Psoas muscle (tissue), 8 donors: ENCODE results near the gene ZDHHC7. TPM values are rescaled to one million over a fixed set of nuclear protein-coding genes. Genes with fewer than 3 reads are reported as not detected.

Source experiments
- ATAC-seq, 4 donors: fragments of 200-7000 bp; cut with Tn5 transposase; one replicate each; pipeline ENCODE4 v1.9.1; 2020; ENCODE audit warnings: moderate library complexity in 3 of 4, mild to moderate bottlenecking in 2 of 4
- DNase-seq, 2 donors: peaks; one replicate each; pipeline ENCODE4 v3.0.0-alpha.2; 2020
- H3K27ac ChIP-seq: fragments of 200-600 bp; one replicate; pipeline ENCODE4 v1.8.0; 2022
- H3K27me3 ChIP-seq, 3 donors: fragments of 200-600 bp in 1 of 3; one replicate each; pipeline versions ENCODE4 v1.6.1 to v1.8.0; 2013 to 2022; ENCODE audit warnings: low read length in 2 of 3, mild to moderate bottlenecking in 2 of 3, moderate library complexity in 1 of 3; ENCODE audit not compliant: insufficient read depth in 3 of 3
- H3K36me3 ChIP-seq, 2 donors: fragments of 200-600 bp in 1 of 2; one replicate each; pipeline versions ENCODE4 v1.6.1 to v1.8.0; 2013 to 2022; ENCODE audit warnings: low read depth in 1 of 2, mild to moderate bottlenecking in 1 of 2, moderate library complexity in 1 of 2; ENCODE audit not compliant: insufficient read depth in 1 of 2
- H3K4me1 ChIP-seq: fragments of 200-600 bp; one replicate; pipeline ENCODE4 v1.8.0; 2022
- H3K4me3 ChIP-seq: fragments of 200-600 bp; one replicate; pipeline ENCODE4 v1.8.0; 2022; ENCODE audit warnings: mild to moderate bottlenecking
- H3K9me3 ChIP-seq: fragments of 200-600 bp; one replicate; pipeline ENCODE4 v1.8.0; 2022
- WGBS, 3 donors: extraction: QIAGEN DNeasy Blood & Tissue Kit; methylation state at CpG; one replicate each; pipeline versions ENCODE4 v1.1.6 to v1.1.7; 2013; 5-methylcytosine and 5-hydroxymethylcytosine counted together
- intact Hi-C, 2 donors: fragments of 100-400 bp; cut with DNase I; formaldehyde crosslinking; loops; one replicate each; pipeline versions ENCODE4 v1.11.0 to v1.14.2; 2022
- polyA plus RNA-seq, 3 donors: library from polyadenylated mRNA; stranded (reverse); fragments of 200-250 nt; gene quantifications; one replicate each; pipeline ENCODE4 v1.2.3, GENCODE V29; 2013
- total RNA-seq, 4 donors: library from RNA; stranded (reverse); fragmentation: NEBNext Ultra II Directional in 2 of 4; extraction: Animal tissue kit (Norgen Biotek cat#: 25700) in 2 of 4; gene quantifications; one replicate each; pipeline versions ENCODE4 v1.2.1 to v1.2.4, GENCODE V29; 2021 to 2023
- TF ChIP-seq, protein P1 (sequence below): fragments of 200-600 bp; IDR thresholded peaks from one replicate; pipeline ENCODE4 v1.8.0; 2022; ENCODE audit warnings: antibody characterized with exemption
- donor health status: healthy with polysubstance abuse.
- donor health status: DM: no; HTN: no; CAD: no; lungs with moderate emphysema.
- donor health status: Bipolar disorder and iron deficiency.
- donor health status: healthy.
- donor health status: DM: yes; HTN: yes; CAD: no.
- donor health status: DM: no; HTN: no; CAD: no.
- donor health status: DM: no; HTN: no; CAD: no.
- donor health status: DM: yes; HTN: yes; CAD: no.

ZDHHC7 gene
- total and polyA plus RNA-seq, 7 donors, result 19.7 to 96.0 (median 38.0) TPM

DNA sequence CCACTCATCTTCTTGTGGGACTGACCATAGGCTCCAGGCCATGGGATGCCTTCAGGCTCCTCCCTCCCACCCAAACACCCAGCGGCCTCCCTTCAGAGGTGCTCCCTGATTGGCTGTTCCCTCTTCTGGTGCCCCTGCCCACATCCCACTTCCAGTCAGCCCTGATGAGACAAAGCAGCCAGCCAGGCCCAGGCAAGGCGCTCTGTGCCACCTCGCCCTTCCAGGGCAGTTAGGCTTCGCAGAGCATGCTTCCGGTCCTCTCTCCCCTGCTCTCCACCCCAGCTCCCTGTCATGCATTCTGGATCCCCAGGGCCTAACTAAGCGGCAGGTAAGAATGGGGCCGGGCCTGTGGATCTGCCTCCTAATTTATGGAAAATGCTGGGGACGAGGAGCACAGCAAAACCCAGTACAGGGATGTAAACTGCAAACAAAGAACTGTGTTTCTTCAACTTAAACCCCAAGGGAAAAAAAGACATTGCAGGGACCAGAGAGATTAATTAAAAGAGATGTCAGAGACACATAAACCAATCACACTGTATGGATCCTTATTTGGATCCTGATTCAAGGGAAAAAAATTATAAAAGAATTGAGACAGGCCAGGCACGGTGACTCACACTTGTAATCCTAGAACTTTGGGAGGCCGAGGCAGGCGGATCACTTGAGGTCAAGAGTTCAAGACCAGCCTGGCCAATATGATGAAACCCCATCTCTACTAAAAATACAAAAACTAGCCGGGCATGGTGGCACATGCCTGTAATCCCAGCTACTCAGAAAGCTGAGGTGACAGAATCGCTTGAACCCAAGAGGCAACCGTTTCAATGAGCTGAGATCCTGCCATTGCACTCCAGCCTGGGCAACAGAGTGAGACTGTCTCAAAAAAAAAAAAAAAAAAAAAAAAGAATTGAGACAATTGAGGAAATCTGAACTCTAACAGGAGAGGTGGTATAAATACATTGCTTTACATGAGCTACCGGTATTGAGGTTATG lies 26.0 kb downstream of the ZDHHC7 start:
- peaks cover 50% of the 10 kb centered on the region for H3K4me1 ChIP-seq
- 56 to 72% (median 64%) methylated on average over 15 of the region's 15 CpGs for WGBS, 3 donors

DNA sequence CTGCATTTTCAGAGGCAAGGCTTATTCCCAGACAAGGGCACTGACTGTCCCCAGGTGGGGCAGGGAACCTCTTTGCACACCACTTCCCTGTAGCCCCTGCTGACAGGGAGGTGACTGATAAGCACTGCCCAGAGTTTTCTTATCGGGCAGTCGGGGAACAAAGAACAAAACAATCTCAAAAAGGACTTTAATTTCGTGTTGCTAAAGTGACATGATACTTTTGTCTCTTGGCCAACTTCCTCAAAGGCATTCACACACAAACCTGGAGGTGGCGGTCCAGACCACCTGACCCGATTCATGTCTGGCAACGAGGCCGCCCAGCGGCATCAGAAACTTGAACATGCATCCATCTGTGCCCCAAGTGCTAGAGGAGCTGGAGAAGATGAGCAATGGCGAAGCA lies 28.9 kb downstream of the ZDHHC7 start:
- TF ChIP-seq, protein P1, sequence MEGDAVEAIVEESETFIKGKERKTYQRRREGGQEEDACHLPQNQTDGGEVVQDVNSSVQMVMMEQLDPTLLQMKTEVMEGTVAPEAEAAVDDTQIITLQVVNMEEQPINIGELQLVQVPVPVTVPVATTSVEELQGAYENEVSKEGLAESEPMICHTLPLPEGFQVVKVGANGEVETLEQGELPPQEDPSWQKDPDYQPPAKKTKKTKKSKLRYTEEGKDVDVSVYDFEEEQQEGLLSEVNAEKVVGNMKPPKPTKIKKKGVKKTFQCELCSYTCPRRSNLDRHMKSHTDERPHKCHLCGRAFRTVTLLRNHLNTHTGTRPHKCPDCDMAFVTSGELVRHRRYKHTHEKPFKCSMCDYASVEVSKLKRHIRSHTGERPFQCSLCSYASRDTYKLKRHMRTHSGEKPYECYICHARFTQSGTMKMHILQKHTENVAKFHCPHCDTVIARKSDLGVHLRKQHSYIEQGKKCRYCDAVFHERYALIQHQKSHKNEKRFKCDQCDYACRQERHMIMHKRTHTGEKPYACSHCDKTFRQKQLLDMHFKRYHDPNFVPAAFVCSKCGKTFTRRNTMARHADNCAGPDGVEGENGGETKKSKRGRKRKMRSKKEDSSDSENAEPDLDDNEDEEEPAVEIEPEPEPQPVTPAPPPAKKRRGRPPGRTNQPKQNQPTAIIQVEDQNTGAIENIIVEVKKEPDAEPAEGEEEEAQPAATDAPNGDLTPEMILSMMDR, result peak; percentile 42
- Histone ChIP-seq H3K27ac (peak overlapping the region; percentile 86), H3K9me3 (no peaks in the 10 kb centered on the region), H3K27me3 (no peaks in the 10 kb centered on the region), H3K36me3 (peaks cover 0 to 57% of the 10 kb centered on the region in 2 donors), H3K4me3 (no peak overlapping the region), H3K4me1 (peaks cover 50% of the 10 kb centered on the region)
- DNase-seq, result peak; percentile 48 to 80
- peak; percentile 46 to 64 (median 55) for ATAC-seq
- WGBS, 3 donors, result 20 to 55% (median 34%) methylated on average over 9 of the region's 9 CpGs
- intact Hi-C loops, result loop anchor here (2.0 to 10.0 kb wide), 2 partner anchors 100 to 102 kb away; no protein-coding TSS in a partner anchor

More for the DNA sequence above, 26.0 kb downstream of the ZDHHC7 start:
- Histone ChIP-seq H3K9me3 (no peaks in the 10 kb centered on the region), H3K36me3 (peaks cover 0 to 62% of the 10 kb centered on the region in 2 donors), H3K27ac (peak overlapping the region; percentile 86), H3K4me3 (no peak overlapping the region), H3K27me3 (no peaks in the 10 kb centered on the region)
- intact Hi-C loops, result loop anchor here in 1 of 2 donors (10.0 kb wide), 1 partner anchor 99 kb away; no protein-coding TSS in a partner anchor
- TF ChIP-seq, protein P1, result no peak
- DNase-seq, result peak; percentile 46 to 81
- ATAC-seq, result peak; percentile 68 to 82 (median 79)

DNA sequence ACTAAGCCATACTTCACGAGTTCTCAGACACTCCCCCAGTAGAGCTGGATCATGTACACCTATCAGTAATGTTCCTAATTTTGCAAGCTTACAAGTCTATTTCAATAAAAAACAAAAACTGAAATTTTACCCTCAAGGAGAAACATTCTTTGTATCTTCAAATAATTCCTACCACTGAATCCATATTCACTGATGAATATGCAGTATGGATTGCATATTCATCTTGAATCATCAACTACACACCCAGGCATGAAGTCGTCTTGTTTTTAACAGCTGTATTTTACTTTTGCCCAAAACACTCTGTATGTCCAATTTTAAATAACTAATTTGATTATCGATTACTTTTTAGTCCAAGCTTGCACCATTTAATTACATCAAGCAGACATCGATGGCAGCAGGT lies 31.8 kb downstream of the ZDHHC7 start:
- H3K9me3 ChIP-seq, result no peaks in the 10 kb centered on the region
- peaks cover 26% of the 10 kb centered on the region for H3K4me1 ChIP-seq
- DNase-seq (no peak), ATAC-seq (no peak)
- TF ChIP-seq, protein P1, result no peak
- intact Hi-C loops, result no loop called here
- H3K36me3 ChIP-seq, result peaks cover 0 to 71% of the 10 kb centered on the region in 2 donors
- no peak overlapping the region for H3K27ac ChIP-seq
- 84 to 90% (median 86%) methylated on average over 4 of the region's 4 CpGs for WGBS, 3 donors
- H3K27me3 ChIP-seq, result no peaks in the 10 kb centered on the region
- no peak overlapping the region for H3K4me3 ChIP-seq

DNA sequence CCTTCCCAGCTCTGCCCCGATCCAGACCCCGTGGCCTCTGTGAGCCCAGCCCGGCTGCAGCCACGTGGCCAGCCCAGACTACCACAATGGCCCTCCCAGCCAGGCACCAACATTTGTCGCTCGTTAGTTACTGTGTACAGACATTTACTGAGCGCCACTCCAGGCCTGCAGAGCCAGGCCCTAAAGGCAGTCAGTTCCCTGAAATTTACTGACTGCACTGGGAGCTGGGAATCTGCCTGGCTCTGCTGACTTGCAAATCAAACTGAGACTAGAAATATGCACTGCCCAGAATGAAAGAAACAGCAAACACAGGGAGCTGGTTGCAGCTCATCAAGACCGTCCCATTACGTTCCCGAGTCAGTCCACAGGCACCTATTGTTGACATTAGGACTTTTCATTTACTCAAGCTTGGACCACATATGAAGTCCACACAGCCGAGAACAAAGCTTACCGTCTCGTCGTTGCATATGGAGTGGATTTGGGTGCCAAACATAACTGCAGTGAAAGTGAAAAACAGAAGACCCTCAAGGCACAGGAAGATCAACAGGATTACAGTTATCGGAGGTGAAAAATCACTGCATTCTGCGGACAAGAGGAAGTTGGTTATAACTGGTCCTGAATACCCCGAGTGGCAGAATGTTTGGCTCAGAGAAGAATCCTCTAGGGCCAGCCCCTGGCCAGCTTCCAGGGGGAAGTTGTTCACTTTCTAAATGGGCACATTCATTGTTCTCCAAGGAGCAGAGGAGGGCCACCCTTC lies 34.5 kb downstream of the ZDHHC7 start:
- intact Hi-C loops, result no loop called here

More for the DNA sequence above, 34.5 kb downstream of the ZDHHC7 start:
- no peaks in the 10 kb centered on the region for H3K27me3 ChIP-seq
- 77 to 81% (median 79%) methylated on average over 17 of the region's 17 CpGs for WGBS, 3 donors
- TF ChIP-seq, protein P1, result no peak
- H3K4me3 ChIP-seq, result no peak overlapping the region
- peak; percentile 55 to 76 for DNase-seq
- no peaks in the 10 kb centered on the region for H3K9me3 ChIP-seq
- peaks cover 0 to 77% of the 10 kb centered on the region in 2 donors for H3K36me3 ChIP-seq
- H3K4me1 ChIP-seq, result peaks cover 23% of the 10 kb centered on the region
- no peak for ATAC-seq
- H3K27ac ChIP-seq, result peak overlapping the region; percentile 8
